Neural cell (in vitro differentiated cells): Measurements from ENCODE around the gene PAX1. TPM values are rescaled to one million over a fixed set of nuclear protein-coding genes. Genes with fewer than 3 reads are reported as not detected.

ENCODE experiments used
- H2AFZ ChIP-seq: fragments of 200-600, 300-800 bp; sonication (generic), shearing (Covaris generic); 2 replicates; pipeline ENCODE4 v1.6.0; 2014; ENCODE audit warnings: low read depth, mild to moderate bottlenecking, antibody characterized with exemption, low read length, moderate library complexity
- H3F3A ChIP-seq: fragments of 200-600 bp; shearing (Covaris generic); 2 replicates; pipeline ENCODE4 v1.6.1; 2016; ENCODE audit warnings: mild to moderate bottlenecking, moderate library complexity, mixed read lengths, antibody characterized with exemption, low read length; ENCODE audit not compliant: insufficient read depth, poor library complexity, severe bottlenecking
- H3K27ac ChIP-seq: fragments of 200-600, 300-800 bp; sonication (generic), shearing (Covaris generic); 2 replicates; pipeline ENCODE4 v1.5.1; 2014; ENCODE audit warnings: mild to moderate bottlenecking, low read length, moderate library complexity
- H3K27me3 ChIP-seq: fragments of 300-800, 200-600 bp; sonication (generic), shearing (Covaris generic); 2 replicates; pipeline ENCODE4 v1.6.0; 2014; ENCODE audit warnings: mild to moderate bottlenecking, low read depth, low read length, moderate library complexity; ENCODE audit not compliant: insufficient read depth
- H3K36me3 ChIP-seq: fragments of 300-800, 200-600 bp; sonication (generic), shearing (Covaris generic); 2 replicates; pipeline ENCODE4 v1.5.1; 2014; ENCODE audit warnings: mild to moderate bottlenecking, antibody characterized with exemption, low read length, moderate library complexity; ENCODE audit not compliant: insufficient read depth
- H3K4me2 ChIP-seq: fragments of 300-800, 200-600 bp; sonication (generic), shearing (Covaris generic); 2 replicates; pipeline ENCODE4 v1.6.0; 2014; ENCODE audit warnings: mild to moderate bottlenecking, low read length
- H3K4me3 ChIP-seq: fragments of 300-800, 200-600 bp; sonication (generic), shearing (Covaris generic); 2 replicates; pipeline ENCODE4 v1.5.1; 2014; ENCODE audit warnings: mild to moderate bottlenecking, low read length, moderate library complexity
- H3K79me2 ChIP-seq: fragments of 200-600 bp; shearing (Covaris generic); replicated peaks from 2 replicates; pipeline ENCODE4 v1.6.0; 2014; ENCODE audit warnings: mild to moderate bottlenecking, low read length, moderate library complexity; ENCODE audit not compliant: insufficient read depth
- H3K9ac ChIP-seq: fragments of 300-800, 200-600 bp; sonication (generic), shearing (Covaris generic); 2 replicates; pipeline ENCODE4 v1.6.1; 2016; ENCODE audit warnings: mild to moderate bottlenecking, low read length, mixed read lengths
- H3K9me2 ChIP-seq: fragments of 200-600 bp; shearing (Covaris generic); 2 replicates; pipeline ENCODE4 v1.6.1; 2016; ENCODE audit warnings: mild to moderate bottlenecking, low read length, mixed read lengths; ENCODE audit not compliant: insufficient read depth
- H3K9me3 ChIP-seq: fragments of 200-600, 300-800 bp; sonication (generic), shearing (Covaris generic); 2 replicates; pipeline ENCODE4 v1.6.1; 2016; ENCODE audit warnings: mild to moderate bottlenecking, mixed run types, low read length, moderate library complexity, mixed read lengths
- H4K20me1 ChIP-seq: fragments of 200-600 bp; shearing (Covaris generic); 2 replicates; pipeline ENCODE4 v1.6.1; 2016; ENCODE audit warnings: mild to moderate bottlenecking, mixed run types; ENCODE audit not compliant: insufficient read depth
- CTCF ChIP-seq: fragments of 450-650 bp; IDR thresholded peaks from 2 replicates; pipeline ENCODE4 v1.5.1; 2014; ENCODE audit warnings: antibody characterized with exemption, mild to moderate bottlenecking, moderate library complexity; ENCODE audit not compliant: poor library complexity, severe bottlenecking
- EP300 ChIP-seq: fragments of 450-650 bp; conservative IDR thresholded peaks from 2 replicates; pipeline ENCODE4 v1.6.1; 2014; ENCODE audit warnings: antibody characterized with exemption, mild to moderate bottlenecking, moderate library complexity; ENCODE audit not compliant: poor library complexity, severe bottlenecking
- EZH2 ChIP-seq: fragments of 200-600, 300-800 bp; shearing (Covaris generic), sonication (generic); IDR thresholded peaks from 2 replicates; pipeline ENCODE4 v1.6.1; 2014; ENCODE audit warnings: antibody characterized with exemption, low read length, borderline replicate concordance, mild to moderate bottlenecking; ENCODE audit not compliant: insufficient read depth, poor library complexity, severe bottlenecking
- MXI1 ChIP-seq: fragments of 450-650 bp; conservative IDR thresholded peaks from 2 replicates; pipeline ENCODE4 v1.6.1; 2014; ENCODE audit warnings: antibody characterized with exemption, mild to moderate bottlenecking; ENCODE audit not compliant: poor library complexity, severe bottlenecking
- POLR2AphosphoS5 ChIP-seq: IDR thresholded peaks from 2 replicates; pipeline ENCODE4 v1.6.1; 2012
- RAD21 ChIP-seq: fragments of 450-650 bp; conservative IDR thresholded peaks from 2 replicates; pipeline ENCODE4 v1.6.1; 2014; ENCODE audit warnings: antibody characterized with exemption, mild to moderate bottlenecking, moderate library complexity
- SMC3 ChIP-seq: fragments of 450-650 bp; conservative IDR thresholded peaks from 2 replicates; pipeline ENCODE4 v1.6.1; 2014; ENCODE audit warnings: antibody characterized with exemption, mild to moderate bottlenecking, moderate library complexity; ENCODE audit not compliant: poor library complexity
- TAF1 ChIP-seq: IDR thresholded peaks from 2 replicates; pipeline ENCODE4 v1.6.1; 2012; ENCODE audit warnings: low read depth
- polyA plus RNA-seq: library from polyadenylated mRNA; depleted of rRNA; stranded (reverse); fragments of >200 nt; gene quantifications from 2 replicates; pipeline ENCODE4 v1.2.3, GENCODE V29; 2014
- TF ChIP-seq, protein P1 (sequence below): IDR thresholded peaks from 2 replicates; pipeline ENCODE4 v1.6.1; 2012; ENCODE audit warnings: borderline replicate concordance

The PAX1 gene
- polyA plus RNA-seq, 1 donor from 2014 or later = not detected

DNA sequence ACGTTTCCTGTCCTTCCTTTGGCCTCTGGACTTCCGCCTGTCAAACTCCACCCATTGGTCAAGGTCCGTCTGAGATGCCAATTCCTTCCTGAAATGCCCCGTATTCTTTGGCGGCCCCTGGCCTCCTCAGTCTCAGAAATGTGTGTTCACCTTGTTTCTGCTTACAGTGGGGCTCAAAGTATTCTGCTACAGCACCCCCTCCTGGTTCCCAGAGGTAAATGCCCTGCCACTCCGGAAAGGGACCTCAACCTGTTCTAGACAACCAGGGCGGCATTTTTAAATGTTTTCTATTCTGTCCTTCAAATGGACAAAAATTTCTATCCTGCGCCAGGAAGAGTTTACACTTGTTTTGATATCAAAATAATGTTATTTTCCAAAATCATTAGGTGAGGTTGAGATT is 12.1 kb upstream of the PAX1 start:
- H3K4me3 ChIP-seq = no peak overlapping the region
- H2AFZ ChIP-seq = no peak overlapping the region
- no peaks in the 10 kb centered on the region for H3K9me2 ChIP-seq
- no peaks in the 10 kb centered on the region for H3F3A ChIP-seq
- no peak overlapping the region for H3K27ac ChIP-seq
- H3K9me3 ChIP-seq = no peaks in the 10 kb centered on the region
- no peak overlapping the region for H3K4me2 ChIP-seq
- H3K79me2 ChIP-seq = no peaks in the 10 kb centered on the region
- no peaks in the 10 kb centered on the region for H3K36me3 ChIP-seq
- H3K9ac ChIP-seq = no peak overlapping the region
- TF ChIP-seq TAF1 (no peak), SMC3 (no peak), RAD21 (no peak), CTCF (no peak), MXI1 (no peak)
- TF ChIP-seq, protein P1, sequence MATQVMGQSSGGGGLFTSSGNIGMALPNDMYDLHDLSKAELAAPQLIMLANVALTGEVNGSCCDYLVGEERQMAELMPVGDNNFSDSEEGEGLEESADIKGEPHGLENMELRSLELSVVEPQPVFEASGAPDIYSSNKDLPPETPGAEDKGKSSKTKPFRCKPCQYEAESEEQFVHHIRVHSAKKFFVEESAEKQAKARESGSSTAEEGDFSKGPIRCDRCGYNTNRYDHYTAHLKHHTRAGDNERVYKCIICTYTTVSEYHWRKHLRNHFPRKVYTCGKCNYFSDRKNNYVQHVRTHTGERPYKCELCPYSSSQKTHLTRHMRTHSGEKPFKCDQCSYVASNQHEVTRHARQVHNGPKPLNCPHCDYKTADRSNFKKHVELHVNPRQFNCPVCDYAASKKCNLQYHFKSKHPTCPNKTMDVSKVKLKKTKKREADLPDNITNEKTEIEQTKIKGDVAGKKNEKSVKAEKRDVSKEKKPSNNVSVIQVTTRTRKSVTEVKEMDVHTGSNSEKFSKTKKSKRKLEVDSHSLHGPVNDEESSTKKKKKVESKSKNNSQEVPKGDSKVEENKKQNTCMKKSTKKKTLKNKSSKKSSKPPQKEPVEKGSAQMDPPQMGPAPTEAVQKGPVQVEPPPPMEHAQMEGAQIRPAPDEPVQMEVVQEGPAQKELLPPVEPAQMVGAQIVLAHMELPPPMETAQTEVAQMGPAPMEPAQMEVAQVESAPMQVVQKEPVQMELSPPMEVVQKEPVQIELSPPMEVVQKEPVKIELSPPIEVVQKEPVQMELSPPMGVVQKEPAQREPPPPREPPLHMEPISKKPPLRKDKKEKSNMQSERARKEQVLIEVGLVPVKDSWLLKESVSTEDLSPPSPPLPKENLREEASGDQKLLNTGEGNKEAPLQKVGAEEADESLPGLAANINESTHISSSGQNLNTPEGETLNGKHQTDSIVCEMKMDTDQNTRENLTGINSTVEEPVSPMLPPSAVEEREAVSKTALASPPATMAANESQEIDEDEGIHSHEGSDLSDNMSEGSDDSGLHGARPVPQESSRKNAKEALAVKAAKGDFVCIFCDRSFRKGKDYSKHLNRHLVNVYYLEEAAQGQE = no peak
- H3K27me3 ChIP-seq = peaks cover 64% of the 10 kb centered on the region
- no peaks in the 10 kb centered on the region for H4K20me1 ChIP-seq

DNA sequence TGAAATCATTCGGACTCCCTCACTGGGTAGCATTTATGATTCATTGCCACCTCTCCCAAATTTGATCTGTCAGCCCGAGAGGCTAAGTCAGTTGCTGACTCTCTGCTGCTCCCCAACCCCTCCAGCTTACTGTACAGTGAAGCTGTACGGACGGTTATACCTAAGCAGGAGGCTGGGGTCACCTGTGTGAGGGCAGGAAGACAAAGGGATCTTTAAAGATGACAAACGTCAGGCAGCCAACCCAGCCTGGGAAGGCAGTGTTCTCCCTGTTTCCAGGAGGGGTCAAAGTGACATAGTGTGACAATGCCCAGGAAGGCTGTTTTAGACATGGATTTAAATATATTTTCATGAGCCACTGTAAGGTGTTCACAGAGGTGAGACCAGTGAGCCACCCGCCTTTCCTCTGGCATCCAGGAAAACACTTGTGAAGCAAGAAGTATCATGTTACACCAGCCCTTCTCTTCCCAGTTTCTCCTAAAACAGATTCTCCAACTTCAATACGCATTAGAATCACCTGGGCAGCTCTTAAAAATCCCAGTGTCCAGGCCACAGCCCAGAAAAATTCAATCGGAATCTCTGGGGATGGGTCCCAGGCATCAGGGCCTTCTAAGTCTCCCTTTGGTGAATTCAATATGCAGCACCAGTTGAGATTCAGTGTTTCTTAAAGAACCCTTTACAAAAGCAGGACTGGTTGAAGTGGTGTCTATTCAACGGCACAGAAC is 6.8 kb upstream of the PAX1 start:
- Histone ChIP-seq H3K9me3 (no peaks in the 10 kb centered on the region), H3K36me3 (no peaks in the 10 kb centered on the region), H3K27ac (no peak overlapping the region), H4K20me1 (no peaks in the 10 kb centered on the region), H2AFZ (no peak overlapping the region), H3K79me2 (no peaks in the 10 kb centered on the region), H3K27me3 (peaks cover 98% of the 10 kb centered on the region), H3F3A (no peaks in the 10 kb centered on the region), H3K9ac (no peak overlapping the region), H3K9me2 (no peaks in the 10 kb centered on the region), H3K4me2 (no peak overlapping the region), H3K4me3 (no peak overlapping the region)
- TF ChIP-seq CTCF = no peak
- no peak for TF ChIP-seq EP300
- no peak for TF ChIP-seq SMC3
- TF ChIP-seq POLR2AphosphoS5 = no peak
- TF ChIP-seq MXI1 = no peak
- TF ChIP-seq RAD21 = no peak
- TF ChIP-seq, protein P1 = no peak
- TF ChIP-seq TAF1 = no peak
- no peak for TF ChIP-seq EZH2
